ENCODE data around the gene COL4A1. TPM values are rescaled to one million over a fixed set of nuclear protein-coding genes. Genes with fewer than 3 reads are reported as not detected.
"Not testable (repeated sequence)": the region's sequence is repeated elsewhere in the genome, so short reads cannot be mapped to it uniquely, and the experiment has no call there.

Gene COL4A1
- total RNA-seq, 1 donor from 2014 or later: not detected

GRCh38 chr13:110313733-110314132 lies 6.8 kb upstream of the COL4A1 start:
- H3K4me1 Mint-ChIP-seq; H3K27ac Mint-ChIP-seq; H3K4me3 Mint-ChIP-seq; DNase-seq; intact Hi-C loops (cut with micrococcal nuclease); H3K9me3 Mint-ChIP-seq; H3K36me3 Mint-ChIP-seq (ENCODE audit: low read depth): not testable (repeated sequence)
- H3K27me3 Mint-ChIP-seq: peaks cover 50% of the 10 kb centered on the region

- H3K36me3 Mint-ChIP-seq (ENCODE audit: low read depth); H3K4me1 Mint-ChIP-seq; intact Hi-C loops (cut with micrococcal nuclease); H3K4me3 Mint-ChIP-seq; H3K27ac Mint-ChIP-seq; DNase-seq; H3K9me3 Mint-ChIP-seq: not testable (repeated sequence)
- peaks cover 55% of the 10 kb centered on the region for H3K27me3 Mint-ChIP-seq
Observed at GRCh38 chr13:110313261-110313660, 6.3 kb upstream of the COL4A1 start.

GRCh38 chr13:110312339-110313031 lies 5.5 kb upstream of the COL4A1 start:
- intact Hi-C loops (cut with micrococcal nuclease): no loop called here
- peaks cover 61% of the 10 kb centered on the region for H3K27me3 Mint-ChIP-seq
- H3K36me3 Mint-ChIP-seq (ENCODE audit: low read depth): peaks cover 2% of the 10 kb centered on the region
- no peaks in the 10 kb centered on the region for H3K9me3 Mint-ChIP-seq
- no peak for DNase-seq
- H3K27ac Mint-ChIP-seq: no peak overlapping the region
- H3K4me3 Mint-ChIP-seq: no peak overlapping the region
- H3K4me1 Mint-ChIP-seq: peaks cover 5% of the 10 kb centered on the region

GRCh38 chr13:110311443-110312338 lies 4.7 kb upstream of the COL4A1 start:
- no peak for DNase-seq
- Mint-ChIP-seq H3K4me1 (peaks cover 5% of the 10 kb centered on the region), H3K36me3 (ENCODE audit: low read depth) (peaks cover 2% of the 10 kb centered on the region), H3K4me3 (no peak overlapping the region), H3K27me3 (peaks cover 57% of the 10 kb centered on the region), H3K27ac (no peak overlapping the region), H3K9me3 (no peaks in the 10 kb centered on the region)
- intact Hi-C loops (cut with micrococcal nuclease): no loop called here

GRCh38 chr13:110310541-110311442 lies 3.8 kb upstream of the COL4A1 start:
- intact Hi-C loops (cut with micrococcal nuclease): no loop called here
- Mint-ChIP-seq H3K27me3 (peaks cover 62% of the 10 kb centered on the region), H3K4me1 (peaks cover 5% of the 10 kb centered on the region), H3K9me3 (no peaks in the 10 kb centered on the region), H3K4me3 (no peak overlapping the region), H3K27ac (no peak overlapping the region), H3K36me3 (ENCODE audit: low read depth) (peaks cover 2% of the 10 kb centered on the region)
- DNase-seq: no peak

GRCh38 chr13:110309661-110310524 lies 2.9 kb upstream of the COL4A1 start:
- intact Hi-C loops (cut with micrococcal nuclease): loop anchor here (5.0 to 10.0 kb wide), 2 partner anchors 102 to 805 kb away; partner anchors contain the start of gene ARHGEF7
- Mint-ChIP-seq H3K27me3 (peaks cover 68% of the 10 kb centered on the region), H3K9me3 (no peaks in the 10 kb centered on the region), H3K27ac (no peak overlapping the region), H3K4me1 (peaks cover 5% of the 10 kb centered on the region), H3K36me3 (ENCODE audit: low read depth) (peaks cover 2% of the 10 kb centered on the region), H3K4me3 (no peak overlapping the region)
- DNase-seq: no peak

- peaks cover 73% of the 10 kb centered on the region for H3K27me3 Mint-ChIP-seq
- no peak overlapping the region for H3K27ac Mint-ChIP-seq
- no peak overlapping the region for H3K4me3 Mint-ChIP-seq
- intact Hi-C loops (cut with micrococcal nuclease): loop anchor here (5.0 to 10.0 kb wide), 2 partner anchors 103 to 806 kb away; partner anchors contain the start of gene ARHGEF7
- H3K36me3 Mint-ChIP-seq (ENCODE audit: low read depth): peaks cover 2% of the 10 kb centered on the region
- peaks cover 5% of the 10 kb centered on the region for H3K4me1 Mint-ChIP-seq
- DNase-seq: no peak
- no peaks in the 10 kb centered on the region for H3K9me3 Mint-ChIP-seq
Observed at GRCh38 chr13:110308656-110309359, 1.9 kb upstream of the COL4A1 start.

- Mint-ChIP-seq H3K9me3 (no peaks in the 10 kb centered on the region), H3K27ac (peak overlapping the region; percentile 45), H3K4me1 (peaks cover 5% of the 10 kb centered on the region), H3K27me3 (peaks cover 77% of the 10 kb centered on the region), H3K36me3 (ENCODE audit: low read depth) (peaks cover 2% of the 10 kb centered on the region), H3K4me3 (peak overlapping the region; percentile 51)
- intact Hi-C loops (cut with micrococcal nuclease): loop anchor here (5.0 to 10.0 kb wide), 2 partner anchors 104 to 807 kb away; partner anchors contain the start of gene ARHGEF7
- DNase-seq: no peak
Observed at GRCh38 chr13:110307767-110308655, 1.1 kb upstream of the COL4A1 start.

GRCh38 chr13:110306340-110306959 lies 507 bp downstream of the COL4A1 start:
- Mint-ChIP-seq H3K36me3 (ENCODE audit: low read depth) (peaks cover 2% of the 10 kb centered on the region), H3K27me3 (peaks cover 77% of the 10 kb centered on the region), H3K27ac (no peak overlapping the region), H3K4me1 (peaks cover 5% of the 10 kb centered on the region), H3K9me3 (no peaks in the 10 kb centered on the region), H3K4me3 (no peak overlapping the region)
- DNase-seq: no peak
- intact Hi-C loops (cut with micrococcal nuclease): loop anchor here (5.0 to 10.0 kb wide), 2 partner anchors 106 to 808 kb away; partner anchors contain the start of gene ARHGEF7

GRCh38 chr13:110305949-110306339 lies 1.0 kb downstream of the COL4A1 start:
- Mint-ChIP-seq H3K27ac (no peak overlapping the region), H3K4me1 (peaks cover 5% of the 10 kb centered on the region), H3K4me3 (no peak overlapping the region), H3K27me3 (peaks cover 78% of the 10 kb centered on the region), H3K9me3 (no peaks in the 10 kb centered on the region), H3K36me3 (ENCODE audit: low read depth) (peaks cover 2% of the 10 kb centered on the region)
- intact Hi-C loops (cut with micrococcal nuclease): loop anchor here (5.0 to 10.0 kb wide), 2 partner anchors 106 to 809 kb away; partner anchors contain the start of gene ARHGEF7
- no peak for DNase-seq

GRCh38 chr13:110305544-110305943 lies 1.4 kb downstream of the COL4A1 start:
- intact Hi-C loops (cut with micrococcal nuclease): loop anchor here (5.0 to 10.0 kb wide), 2 partner anchors 107 to 809 kb away; partner anchors contain the start of gene ARHGEF7

More at GRCh38 chr13:110305544-110305943, 1.4 kb downstream of the COL4A1 start:
- Mint-ChIP-seq H3K9me3 (no peaks in the 10 kb centered on the region), H3K4me1 (peaks cover 5% of the 10 kb centered on the region), H3K4me3 (no peak overlapping the region), H3K36me3 (ENCODE audit: low read depth) (peaks cover 2% of the 10 kb centered on the region), H3K27me3 (peaks cover 76% of the 10 kb centered on the region), H3K27ac (no peak overlapping the region)
- DNase-seq: no peak
